SK-N-SH treated with all-trans-retinoic acid at 6 μM for 48 hours (cell line): Measurements from ENCODE around the gene ARHGEF12.

Source experiments
- ARNTL ChIP-seq: fragments of 450-650 bp; formaldehyde crosslinking; IDR thresholded peaks from 2 replicates; pipeline ENCODE4 v1.5.0; 2020; ENCODE audit warnings: low read depth, mild to moderate bottlenecking, moderate library complexity, borderline replicate concordance
- BACH2 ChIP-seq: fragments of 250-450 bp; sonication (Bioruptor Pico); IDR thresholded peaks from 2 replicates; pipeline ENCODE4 v1.9.0; 2021; ENCODE audit warnings: mild to moderate bottlenecking, borderline replicate concordance
- PATZ1 ChIP-seq: fragments of 250-450 bp; sonication (Bioruptor Pico); IDR thresholded peaks from 2 replicates; pipeline ENCODE4 v1.8.0; 2020; ENCODE audit warnings: mild to moderate bottlenecking, moderate library complexity, borderline replicate concordance
- RARB ChIP-seq: fragments of 250-450 bp; sonication (Bioruptor Pico); IDR thresholded peaks from 2 replicates; pipeline ENCODE4 v1.8.0; 2021; ENCODE audit warnings: mild to moderate bottlenecking, moderate library complexity
- ZC3H10 ChIP-seq: fragments of 250-450 bp; sonication (Bioruptor Pico); IDR thresholded peaks from 2 replicates; pipeline ENCODE4 v1.5.1; 2021; ENCODE audit warnings: mild to moderate bottlenecking, moderate library complexity
- ZFP30 ChIP-seq: fragments of 450-650 bp; formaldehyde crosslinking; IDR thresholded peaks from 2 replicates; pipeline ENCODE4 v1.5.0; 2022; ENCODE audit warnings: mild to moderate bottlenecking, moderate library complexity
- ZNF565 ChIP-seq: fragments of 450-650 bp; formaldehyde crosslinking; conservative IDR thresholded peaks from 2 replicates; pipeline ENCODE4 v1.5.0; 2020; ENCODE audit warnings: low read depth, mild to moderate bottlenecking, moderate library complexity
- ZNF70 ChIP-seq: fragments of 450-650 bp; formaldehyde crosslinking; IDR thresholded peaks from 2 replicates; pipeline ENCODE4 v1.5.0; 2020; ENCODE audit warnings: mild to moderate bottlenecking, moderate library complexity
- ZNF8 ChIP-seq: fragments of 450-650 bp; formaldehyde crosslinking; IDR thresholded peaks from 2 replicates; pipeline ENCODE4 v1.5.0; 2020; ENCODE audit warnings: mild to moderate bottlenecking, moderate library complexity
- TF ChIP-seq, protein P1 (sequence below): fragments of 250-450 bp; sonication (Bioruptor Pico); IDR thresholded peaks from 2 replicates; pipeline ENCODE4 v1.5.1; 2021; ENCODE audit warnings: mild to moderate bottlenecking, moderate library complexity
- TF ChIP-seq, protein P2 (sequence below): fragments of 250-450 bp; sonication (Bioruptor Pico); IDR thresholded peaks from 2 replicates; pipeline ENCODE4 v1.8.0; 2021; ENCODE audit warnings: low read depth, mild to moderate bottlenecking, moderate library complexity, borderline replicate concordance
- TF ChIP-seq, protein P3 (sequence below): fragments of 250-450 bp; sonication (Bioruptor Pico); IDR thresholded peaks from 2 replicates; pipeline ENCODE4 v1.5.1; 2020; ENCODE audit warnings: low read depth, mild to moderate bottlenecking, moderate library complexity

GRCh38 chr11:120527111-120527761 lies 191.0 kb downstream of the ARHGEF12 start:
- no peak for TF ChIP-seq PATZ1 (CRISPR knock-in tag)
- TF ChIP-seq ZC3H10 = no peak
- TF ChIP-seq, protein P1, sequence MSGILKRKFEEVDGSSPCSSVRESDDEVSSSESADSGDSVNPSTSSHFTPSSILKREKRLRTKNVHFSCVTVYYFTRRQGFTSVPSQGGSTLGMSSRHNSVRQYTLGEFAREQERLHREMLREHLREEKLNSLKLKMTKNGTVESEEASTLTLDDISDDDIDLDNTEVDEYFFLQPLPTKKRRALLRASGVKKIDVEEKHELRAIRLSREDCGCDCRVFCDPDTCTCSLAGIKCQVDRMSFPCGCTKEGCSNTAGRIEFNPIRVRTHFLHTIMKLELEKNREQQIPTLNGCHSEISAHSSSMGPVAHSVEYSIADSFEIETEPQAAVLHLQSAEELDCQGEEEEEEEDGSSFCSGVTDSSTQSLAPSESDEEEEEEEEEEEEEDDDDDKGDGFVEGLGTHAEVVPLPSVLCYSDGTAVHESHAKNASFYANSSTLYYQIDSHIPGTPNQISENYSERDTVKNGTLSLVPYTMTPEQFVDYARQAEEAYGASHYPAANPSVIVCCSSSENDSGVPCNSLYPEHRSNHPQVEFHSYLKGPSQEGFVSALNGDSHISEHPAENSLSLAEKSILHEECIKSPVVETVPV (CRISPR knock-in tag) = no peak
- TF ChIP-seq ZNF70 = no peak
- no peak for TF ChIP-seq BACH2 (CRISPR knock-in tag)
- no peak for TF ChIP-seq ZNF8 (CRISPR knock-in tag)
- TF ChIP-seq, protein P2, sequence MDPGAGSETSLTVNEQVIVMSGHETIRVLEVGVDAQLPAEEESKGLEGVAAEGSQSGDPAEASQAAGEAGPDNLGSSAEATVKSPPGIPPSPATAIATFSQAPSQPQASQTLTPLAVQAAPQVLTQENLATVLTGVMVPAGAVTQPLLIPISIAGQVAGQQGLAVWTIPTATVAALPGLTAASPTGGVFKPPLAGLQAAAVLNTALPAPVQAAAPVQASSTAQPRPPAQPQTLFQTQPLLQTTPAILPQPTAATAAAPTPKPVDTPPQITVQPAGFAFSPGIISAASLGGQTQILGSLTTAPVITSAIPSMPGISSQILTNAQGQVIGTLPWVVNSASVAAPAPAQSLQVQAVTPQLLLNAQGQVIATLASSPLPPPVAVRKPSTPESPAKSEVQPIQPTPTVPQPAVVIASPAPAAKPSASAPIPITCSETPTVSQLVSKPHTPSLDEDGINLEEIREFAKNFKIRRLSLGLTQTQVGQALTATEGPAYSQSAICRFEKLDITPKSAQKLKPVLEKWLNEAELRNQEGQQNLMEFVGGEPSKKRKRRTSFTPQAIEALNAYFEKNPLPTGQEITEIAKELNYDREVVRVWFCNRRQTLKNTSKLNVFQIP (CRISPR knock-in tag) = no peak
- TF ChIP-seq, protein P3, sequence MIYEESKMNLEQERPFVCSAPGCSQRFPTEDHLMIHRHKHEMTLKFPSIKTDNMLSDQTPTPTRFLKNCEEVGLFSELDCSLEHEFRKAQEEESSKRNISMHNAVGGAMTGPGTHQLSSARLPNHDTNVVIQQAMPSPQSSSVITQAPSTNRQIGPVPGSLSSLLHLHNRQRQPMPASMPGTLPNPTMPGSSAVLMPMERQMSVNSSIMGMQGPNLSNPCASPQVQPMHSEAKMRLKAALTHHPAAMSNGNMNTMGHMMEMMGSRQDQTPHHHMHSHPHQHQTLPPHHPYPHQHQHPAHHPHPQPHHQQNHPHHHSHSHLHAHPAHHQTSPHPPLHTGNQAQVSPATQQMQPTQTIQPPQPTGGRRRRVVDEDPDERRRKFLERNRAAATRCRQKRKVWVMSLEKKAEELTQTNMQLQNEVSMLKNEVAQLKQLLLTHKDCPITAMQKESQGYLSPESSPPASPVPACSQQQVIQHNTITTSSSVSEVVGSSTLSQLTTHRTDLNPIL (CRISPR knock-in tag) = no peak
- TF ChIP-seq ARNTL (CRISPR knock-in tag) = no peak
- no peak for TF ChIP-seq RARB (CRISPR knock-in tag)
- no peak for TF ChIP-seq ZFP30 (CRISPR knock-in tag)
- no peak for TF ChIP-seq ZNF565
